GM12878 (cell line): ENCODE measurements around the gene HPSE2. TPM values are rescaled to one million over a fixed set of nuclear protein-coding genes. Genes with fewer than 3 reads are reported as not detected.

Source experiments
- ATAC-seq: fragments of 200-7000 bp; cut with Tn5 transposase; 3 replicates; pipeline ENCODE4 v1.9.1; 2020; ENCODE audit warnings: mild to moderate bottlenecking, moderate library complexity
- BruUV-seq: library from RNA; stranded (reverse); fragments of 400-500 nt; replicated peaks from 2 replicates; lab custom pipeline; 2021; lab: Mats Ljungman, UMichigan
- CTCF ChIA-PET: fragments of 300-600 bp; sonication (Branson Sonifier 250); formaldehyde crosslinking; extraction: SDS; loops from one replicate; lab custom pipeline; 2021; ENCODE audit warnings: inconsistent platforms; lab: Yijun Ruan, JAX
- POLR2A ChIA-PET: fragments of 350-600 bp; formaldehyde crosslinking; extraction: SDS; loops from one replicate; lab custom pipeline; 2021; ENCODE audit warnings: inconsistent platforms; lab: Charles Lee
- RAD21 ChIA-PET: fragments of 300-600 bp; sonication (Branson Sonifier 250); formaldehyde crosslinking; loops from one replicate; lab custom pipeline; 2023; ENCODE audit warnings: antibody characterized with exemption; ENCODE audit not compliant: unreplicated experiment; lab: Charles Lee
- SMC1A ChIA-PET: fragments of 300-600 bp; sonication (Branson Sonifier 250); formaldehyde crosslinking; loops from one replicate; lab custom pipeline; 2023; ENCODE audit not compliant: unreplicated experiment, uncharacterized antibody; lab: Charles Lee
- DNase-seq: peaks from one replicate; pipeline ENCODE4 v3.0.0-alpha.2; 2011; ENCODE audit warnings: low read depth, low spot score
- FAIRE-seq: peaks from 3 replicates; lab custom pipeline; 2011; peaks lifted over from hg19 to GRCh38; lab: Jason Lieb, UNC
- H2AFZ ChIP-seq: 2 replicates; pipeline ENCODE4 v1.6.0; 2011; ENCODE audit warnings: low read depth, low read length, control low read depth; ENCODE audit not compliant: control insufficient read depth
- H3K27ac ChIP-seq: 2 replicates; pipeline ENCODE4 v1.5.1; 2011; ENCODE audit warnings: control low read depth; ENCODE audit not compliant: control insufficient read depth, insufficient read depth
- H3K27me3 ChIP-seq, 2 experiments: replicated peaks in 1 of 2; 2 replicates each; pipeline versions ENCODE4 v1.6.0 to v1.6.1; 2011; ENCODE audit warnings: low read length in 1 of 2; ENCODE audit not compliant: control insufficient read depth in 2 of 2, insufficient read depth in 2 of 2
- H3K36me3 ChIP-seq, 2 experiments: 2 replicates each; pipeline ENCODE4 v1.5.1; 2011; ENCODE audit warnings: low read length in 1 of 2; ENCODE audit not compliant: control insufficient read depth in 2 of 2, insufficient read depth in 2 of 2
- H3K4me1 ChIP-seq: 2 replicates; pipeline ENCODE4 v1.6.1; 2011; ENCODE audit warnings: mild to moderate bottlenecking, low read length, moderate library complexity, mixed read lengths; ENCODE audit not compliant: control insufficient read depth, insufficient read depth
- H3K4me2 ChIP-seq: 2 replicates; pipeline ENCODE4 v1.6.0; 2011; ENCODE audit warnings: control low read depth; ENCODE audit not compliant: control insufficient read depth, insufficient read depth
- H3K4me3 ChIP-seq: fragments of 200-600 bp; sonication (generic); 2 replicates; pipeline ENCODE4 v1.5.1; 2016
- H3K79me2 ChIP-seq: 2 replicates; pipeline ENCODE4 v1.6.0; 2011; ENCODE audit warnings: low read length; ENCODE audit not compliant: control insufficient read depth, insufficient read depth
- H3K9ac ChIP-seq: 2 replicates; pipeline ENCODE4 v1.8.0; 2011; ENCODE audit warnings: low read length, control low read depth, mixed read lengths; ENCODE audit not compliant: control insufficient read depth, insufficient read depth
- H3K9me3 ChIP-seq: replicated peaks from 3 replicates; pipeline ENCODE4 v1.5.1; 2011; ENCODE audit warnings: mild to moderate bottlenecking, low read length; ENCODE audit not compliant: control insufficient read depth, insufficient read depth
- H4K20me1 ChIP-seq: 2 replicates; pipeline ENCODE4 v1.6.0; 2011; ENCODE audit not compliant: control insufficient read depth, insufficient read depth
- CHD1 ChIP-seq: IDR thresholded peaks from 2 replicates; pipeline ENCODE4 v1.6.1; 2012; ENCODE audit warnings: low read depth, low read length, improper control_type of control experiment
- EED ChIP-seq: sonication (generic); IDR thresholded peaks from 2 replicates; pipeline ENCODE4 v1.6.1; 2016; ENCODE audit warnings: antibody characterized with exemption, low read depth
- NFYA ChIP-seq: IDR thresholded peaks from 2 replicates; pipeline ENCODE4 v1.6.1; 2011; ENCODE audit warnings: low read depth, mild to moderate bottlenecking, low read length, improper control_type of control experiment, borderline replicate concordance
- SIX5 ChIP-seq: IDR thresholded peaks from 2 replicates; pipeline ENCODE4 v1.6.1; 2011; ENCODE audit warnings: mild to moderate bottlenecking, low read depth, low read length, moderate library complexity; ENCODE audit not compliant: severe bottlenecking
- SREBF2 ChIP-seq: IDR thresholded peaks from 2 replicates; pipeline ENCODE4 v1.6.1; 2012; ENCODE audit warnings: mild to moderate bottlenecking, low read length
- ZNF592 ChIP-seq: fragments of 450-650 bp; IDR thresholded peaks from 2 replicates; pipeline ENCODE4 v1.6.1; 2017; ENCODE audit warnings: mild to moderate bottlenecking, moderate library complexity
- WGBS: methylation state at CpG from one replicate; pipeline ENCODE4 v1.1.6; 2016; ENCODE audit warnings: low lambda C conversion rate; ENCODE audit not compliant: insufficient replicate concordance, insufficient coverage; ENCODE audit errors: missing lambda C conversion rate; 5-methylcytosine and 5-hydroxymethylcytosine counted together
- in situ Hi-C: fragments of 300-500 bp; cut with MboI; formaldehyde crosslinking; loops from 9 replicates; pipeline ENCODE4 v1.14.3; 2018; ENCODE audit warnings: mixed read lengths
- intact Hi-C: fragments of 100-400 bp; cut with micrococcal nuclease; formaldehyde crosslinking; loops from one replicate; pipeline ENCODE4 v1.14.2; 2022; ENCODE audit not compliant: unreplicated experiment
- polyA plus RNA-seq, 11 experiments: library from polyadenylated mRNA; depleted of rRNA in 4 of 11; unstranded in 6 of 11; stranded (reverse) in 5 of 11; fragments of >200 nt; fragmentation: Nextera tagmentation in 4 of 11; fragmentation: Illumina TruSeq in 1 of 11; extraction: Ambion mirVana in 4 of 11; extraction: Trizol in 1 of 11; gene quantifications; 1 replicate in 1 of 11; 2 replicates in 10 of 11; pipeline versions ENCODE4 v1.2.1 to v1.2.3, GENCODE V29; 2011 to 2016; ENCODE audit warnings: inconsistent platforms in 2 of 11, missing spikeins in 2 of 11, low read depth in 1 of 11
- total RNA-seq, 4 experiments: library from RNA; depleted of rRNA in 3 of 4; stranded (reverse); fragments of >200 nt in 3 of 4; fragmentation: Illumina TruSeq in 1 of 4; extraction: Trizol in 1 of 4; gene quantifications; 2 replicates each; pipeline versions ENCODE4 v1.2.1 to v1.2.3, GENCODE V29; 2013 to 2021
- TF ChIP-seq, protein P1 (sequence below): fragments of 450-650 bp; IDR thresholded peaks from 2 replicates; pipeline ENCODE4 v1.6.1; 2017; ENCODE audit warnings: borderline replicate concordance
- TF ChIP-seq, protein P2 (sequence below): IDR thresholded peaks from 2 replicates; pipeline ENCODE4 v1.6.1; 2011; ENCODE audit warnings: low read depth, low read length, improper control_type of control experiment, borderline replicate concordance

HPSE2 gene
- total and polyA plus RNA-seq, 10 of the 15 experiments (the other 5 are each of a cell fraction or from before 2014, with no cell fraction given) = 0.06 TPM; not detected in 9

DNA sequence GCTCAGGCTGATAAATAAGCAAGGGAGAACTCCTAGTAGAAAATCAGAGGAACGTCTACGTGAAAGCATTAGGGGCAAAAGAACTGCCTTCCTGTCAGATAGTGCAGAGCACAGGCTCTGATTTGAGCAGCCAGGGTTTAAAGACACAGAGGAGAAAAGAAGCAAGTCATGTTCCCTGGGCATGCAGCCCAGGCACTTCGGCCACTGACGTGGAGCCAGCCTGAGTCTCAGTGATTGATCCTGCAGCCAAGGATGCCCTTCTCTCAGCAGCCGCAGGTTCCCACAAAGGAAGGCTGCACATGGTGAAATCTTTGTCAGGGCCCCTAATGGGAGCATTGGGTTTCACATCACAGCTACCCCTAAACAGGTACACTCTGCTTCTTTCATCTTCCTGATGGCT, 627.2 kb downstream of the HPSE2 start:
- no peak for FAIRE-seq
- BruUV-seq = no TSS peak
- H3K9me3 ChIP-seq = no peaks in the 10 kb centered on the region

More for the DNA sequence above, 627.2 kb downstream of the HPSE2 start:
- no peak overlapping the region for H2AFZ ChIP-seq
- H4K20me1 ChIP-seq = no peaks in the 10 kb centered on the region
- H3K4me3 ChIP-seq = no peak overlapping the region
- in situ Hi-C loops (no loop called here), intact Hi-C loops (no loop called here)
- SMC1A ChIA-PET = no interaction called here
- DNase-seq (no peak), ATAC-seq (no peak)
- H3K4me2 ChIP-seq = no peak overlapping the region
- no peaks in the 10 kb centered on the region for H3K79me2 ChIP-seq
- 18% methylated on average over 5 of the region's 5 CpGs for WGBS
- RAD21 ChIA-PET = no interaction called here
- POLR2A ChIA-PET = no interaction called here
- no peak overlapping the region for H3K27ac ChIP-seq
- no peaks in the 10 kb centered on the region; a peak in 1 of 4 replicates for H3K27me3 ChIP-seq
- no peaks in the 10 kb centered on the region for H3K4me1 ChIP-seq
- no peaks in the 10 kb centered on the region for H3K36me3 ChIP-seq
- TF ChIP-seq CHD1 (no peak), NFYA (no peak), SREBF2 (no peak), EED (no peak), ZNF592 (no peak), SIX5 (no peak)
- TF ChIP-seq, protein P1, sequence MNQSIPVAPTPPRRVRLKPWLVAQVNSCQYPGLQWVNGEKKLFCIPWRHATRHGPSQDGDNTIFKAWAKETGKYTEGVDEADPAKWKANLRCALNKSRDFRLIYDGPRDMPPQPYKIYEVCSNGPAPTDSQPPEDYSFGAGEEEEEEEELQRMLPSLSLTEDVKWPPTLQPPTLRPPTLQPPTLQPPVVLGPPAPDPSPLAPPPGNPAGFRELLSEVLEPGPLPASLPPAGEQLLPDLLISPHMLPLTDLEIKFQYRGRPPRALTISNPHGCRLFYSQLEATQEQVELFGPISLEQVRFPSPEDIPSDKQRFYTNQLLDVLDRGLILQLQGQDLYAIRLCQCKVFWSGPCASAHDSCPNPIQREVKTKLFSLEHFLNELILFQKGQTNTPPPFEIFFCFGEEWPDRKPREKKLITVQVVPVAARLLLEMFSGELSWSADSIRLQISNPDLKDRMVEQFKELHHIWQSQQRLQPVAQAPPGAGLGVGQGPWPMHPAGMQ = no peak
- TF ChIP-seq, protein P2, sequence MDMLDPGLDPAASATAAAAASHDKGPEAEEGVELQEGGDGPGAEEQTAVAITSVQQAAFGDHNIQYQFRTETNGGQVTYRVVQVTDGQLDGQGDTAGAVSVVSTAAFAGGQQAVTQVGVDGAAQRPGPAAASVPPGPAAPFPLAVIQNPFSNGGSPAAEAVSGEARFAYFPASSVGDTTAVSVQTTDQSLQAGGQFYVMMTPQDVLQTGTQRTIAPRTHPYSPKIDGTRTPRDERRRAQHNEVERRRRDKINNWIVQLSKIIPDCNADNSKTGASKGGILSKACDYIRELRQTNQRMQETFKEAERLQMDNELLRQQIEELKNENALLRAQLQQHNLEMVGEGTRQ = no peak
- H3K9ac ChIP-seq = no peak overlapping the region
- CTCF ChIA-PET = interaction anchor here (0.6 kb wide), 1 partner anchor 948 kb away, joined by 4 read pairs; no protein-coding TSS in a partner anchor
